Measurements from ENCODE around the gene CHAF1A. TPM values are rescaled to one million over a fixed set of nuclear protein-coding genes. Genes with fewer than 3 reads are reported as not detected.

CHAF1A gene, protein sequence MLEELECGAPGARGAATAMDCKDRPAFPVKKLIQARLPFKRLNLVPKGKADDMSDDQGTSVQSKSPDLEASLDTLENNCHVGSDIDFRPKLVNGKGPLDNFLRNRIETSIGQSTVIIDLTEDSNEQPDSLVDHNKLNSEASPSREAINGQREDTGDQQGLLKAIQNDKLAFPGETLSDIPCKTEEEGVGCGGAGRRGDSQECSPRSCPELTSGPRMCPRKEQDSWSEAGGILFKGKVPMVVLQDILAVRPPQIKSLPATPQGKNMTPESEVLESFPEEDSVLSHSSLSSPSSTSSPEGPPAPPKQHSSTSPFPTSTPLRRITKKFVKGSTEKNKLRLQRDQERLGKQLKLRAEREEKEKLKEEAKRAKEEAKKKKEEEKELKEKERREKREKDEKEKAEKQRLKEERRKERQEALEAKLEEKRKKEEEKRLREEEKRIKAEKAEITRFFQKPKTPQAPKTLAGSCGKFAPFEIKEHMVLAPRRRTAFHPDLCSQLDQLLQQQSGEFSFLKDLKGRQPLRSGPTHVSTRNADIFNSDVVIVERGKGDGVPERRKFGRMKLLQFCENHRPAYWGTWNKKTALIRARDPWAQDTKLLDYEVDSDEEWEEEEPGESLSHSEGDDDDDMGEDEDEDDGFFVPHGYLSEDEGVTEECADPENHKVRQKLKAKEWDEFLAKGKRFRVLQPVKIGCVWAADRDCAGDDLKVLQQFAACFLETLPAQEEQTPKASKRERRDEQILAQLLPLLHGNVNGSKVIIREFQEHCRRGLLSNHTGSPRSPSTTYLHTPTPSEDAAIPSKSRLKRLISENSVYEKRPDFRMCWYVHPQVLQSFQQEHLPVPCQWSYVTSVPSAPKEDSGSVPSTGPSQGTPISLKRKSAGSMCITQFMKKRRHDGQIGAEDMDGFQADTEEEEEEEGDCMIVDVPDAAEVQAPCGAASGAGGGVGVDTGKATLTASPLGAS
- 1 to 10 TPM; 3.6 to 5.5 (median 4.1) TPM for total RNA-seq
- 10 to 100 TPM in 2 of 3 donors, 1 to 10 TPM in 1; 5.4 to 19.1 (median 10.6) TPM for polyA plus RNA-seq

DNA sequence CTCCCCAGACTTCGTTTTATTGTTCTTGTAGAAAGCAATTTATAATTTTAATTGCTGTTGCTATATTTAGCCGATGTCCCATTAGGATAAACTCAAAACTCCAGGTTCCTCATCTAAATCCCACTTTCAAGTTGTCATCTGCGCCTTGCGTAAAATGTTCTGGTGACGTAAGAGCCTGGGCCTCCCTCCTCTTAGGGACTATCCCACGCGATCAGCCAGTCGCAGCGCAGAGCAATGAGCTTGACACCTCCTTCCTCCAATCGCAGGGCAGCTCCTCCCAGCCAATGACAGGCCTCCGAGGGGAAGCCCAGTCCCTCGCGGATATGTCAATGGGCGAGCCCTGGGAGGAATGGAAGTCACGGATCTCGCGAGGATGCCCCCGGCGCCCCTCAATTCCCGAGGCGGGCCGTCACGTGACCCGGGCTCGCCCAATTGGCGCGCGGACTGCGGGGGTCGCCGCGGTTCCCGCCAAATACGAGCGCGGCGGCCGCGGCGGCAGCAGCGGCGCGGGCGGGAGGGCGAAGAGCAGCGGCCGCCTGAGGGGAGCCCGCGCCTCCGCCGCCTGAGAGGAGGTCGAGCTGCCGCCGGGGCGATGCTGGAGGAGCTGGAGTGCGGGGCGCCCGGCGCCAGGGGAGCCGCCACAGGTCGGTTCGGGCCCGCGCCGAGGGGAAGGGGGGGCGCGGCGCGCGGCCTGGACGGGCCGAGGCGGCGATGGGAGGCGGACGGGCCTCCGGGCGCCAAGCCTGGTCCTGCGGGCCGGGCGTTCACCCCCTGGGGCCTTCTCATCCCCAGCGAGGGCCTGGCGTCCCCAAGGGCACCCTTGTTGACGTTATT is at the start of gene CHAF1A:
Gene CHAF1A, plus strand, starts transcription at position 470 of the 834 bp plus-strand sequence. Its CDS starts 123 bp downstream, at position 593.
- H3K9me3 ChIP-seq: no peaks in the 10 kb centered on the region
- intact Hi-C loops (cut with DNase I): loop anchor here (2.0 to 5.0 kb wide), 3 partner anchors 75 to 235 kb away; partner anchors contain the start of genes TNFAIP8L1 and YJU2

DNA sequence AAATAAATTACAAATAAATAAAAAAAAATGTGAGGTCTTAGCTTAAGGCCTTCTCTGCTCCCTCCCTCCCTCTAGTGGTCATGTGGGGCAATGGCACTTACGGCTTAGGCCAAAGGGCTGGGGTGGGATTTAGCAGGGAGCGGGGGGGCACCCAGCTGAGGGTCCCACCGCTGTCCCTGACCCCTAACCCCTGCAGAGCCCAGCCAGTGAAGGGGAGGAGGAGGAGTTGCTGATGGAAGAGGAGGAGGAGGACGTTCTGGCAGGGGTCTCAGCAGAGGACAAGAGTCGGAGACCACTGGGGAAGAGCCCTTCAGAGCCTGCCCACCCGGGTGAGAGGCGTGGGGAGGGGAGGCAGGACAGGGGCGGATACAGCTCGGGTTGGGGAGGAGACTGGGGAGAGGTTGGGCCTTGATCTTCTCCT is 49.7 kb upstream of the CHAF1A start:
- peak; percentile 71 for DNase-seq
- Histone ChIP-seq H3K27me3 (no peaks in the 10 kb centered on the region), H3K36me3 (peaks cover 0 to 36% (median 0%) of the 10 kb centered on the region in 4 donors), H3K4me1 (no peaks in the 10 kb centered on the region), H3K27ac (no peak overlapping the region), H3K9me3 (no peaks in the 10 kb centered on the region), H3K4me3 (no peak overlapping the region)
- TF ChIP-seq, protein P1, sequence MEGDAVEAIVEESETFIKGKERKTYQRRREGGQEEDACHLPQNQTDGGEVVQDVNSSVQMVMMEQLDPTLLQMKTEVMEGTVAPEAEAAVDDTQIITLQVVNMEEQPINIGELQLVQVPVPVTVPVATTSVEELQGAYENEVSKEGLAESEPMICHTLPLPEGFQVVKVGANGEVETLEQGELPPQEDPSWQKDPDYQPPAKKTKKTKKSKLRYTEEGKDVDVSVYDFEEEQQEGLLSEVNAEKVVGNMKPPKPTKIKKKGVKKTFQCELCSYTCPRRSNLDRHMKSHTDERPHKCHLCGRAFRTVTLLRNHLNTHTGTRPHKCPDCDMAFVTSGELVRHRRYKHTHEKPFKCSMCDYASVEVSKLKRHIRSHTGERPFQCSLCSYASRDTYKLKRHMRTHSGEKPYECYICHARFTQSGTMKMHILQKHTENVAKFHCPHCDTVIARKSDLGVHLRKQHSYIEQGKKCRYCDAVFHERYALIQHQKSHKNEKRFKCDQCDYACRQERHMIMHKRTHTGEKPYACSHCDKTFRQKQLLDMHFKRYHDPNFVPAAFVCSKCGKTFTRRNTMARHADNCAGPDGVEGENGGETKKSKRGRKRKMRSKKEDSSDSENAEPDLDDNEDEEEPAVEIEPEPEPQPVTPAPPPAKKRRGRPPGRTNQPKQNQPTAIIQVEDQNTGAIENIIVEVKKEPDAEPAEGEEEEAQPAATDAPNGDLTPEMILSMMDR (IDR thresholded peaks at IDR 0.05): peak; percentile 78 to 93 (median 86)
- no peak for TF ChIP-seq POLR2A (IDR thresholded peaks at IDR 0.05)
- TF ChIP-seq EP300 (IDR thresholded peaks at IDR 0.05): no peak
- TF ChIP-seq POLR2AphosphoS5 (IDR thresholded peaks at IDR 0.05): no peak
- 25 to 46% methylated on average over 9 of the region's 9 CpGs for WGBS, 2 donors
- intact Hi-C loops (cut with DNase I): loop anchor here (2.0 kb wide), 1 partner anchor 86 kb away; no protein-coding TSS in a partner anchor

More for the DNA sequence above, at the start of gene CHAF1A:
- DNase-seq: peak; percentile 100
- 0% methylated on average over 84 of the region's 84 CpGs for WGBS, 2 donors
- peaks cover 0 to 48% (median 45%) of the 10 kb centered on the region in 4 donors for H3K4me1 ChIP-seq
- peak within 1 kb of the TSS; percentile 47 to 81 (median 74) for H3K4me3 ChIP-seq
- no peaks in the 10 kb centered on the region for H3K27me3 ChIP-seq
- H3K36me3 ChIP-seq: no peaks in the 10 kb centered on the region
- H3K27ac ChIP-seq: peak within 1 kb of the TSS; percentile 91 to 94 (median 92)
- TF ChIP-seq, protein P1 (IDR thresholded peaks at IDR 0.05): no peak
- TF ChIP-seq POLR2AphosphoS5 (IDR thresholded peaks at IDR 0.05) (peak; percentile 74 to 93 (median 86)), POLR2A (IDR thresholded peaks at IDR 0.05) (peak in 1 of 2 donors; percentile 36), EP300 (IDR thresholded peaks at IDR 0.05) (peak in 1 of 4 donors; percentile 45)

DNA sequence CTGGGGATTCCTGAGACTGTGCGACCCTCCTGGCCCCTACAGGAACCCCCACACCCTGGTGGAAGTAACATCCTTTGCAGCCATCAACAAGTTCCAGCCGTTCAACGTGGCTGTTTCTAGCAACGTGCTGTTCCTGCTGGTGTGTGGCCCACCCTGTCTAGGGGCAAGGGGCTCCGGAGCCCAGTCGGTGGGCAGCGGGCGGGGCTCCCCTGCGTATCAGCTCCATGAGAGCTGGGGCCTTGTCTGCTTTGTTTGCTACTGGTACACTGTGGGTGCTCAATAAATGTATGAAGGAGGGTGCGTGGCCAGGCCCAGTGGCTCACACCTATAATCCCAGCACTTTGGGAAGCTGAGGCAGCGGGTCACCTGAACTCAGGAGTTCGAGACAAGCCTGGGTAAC is 48.2 kb upstream of the CHAF1A start:
- intact Hi-C loops (cut with DNase I): no loop called here
- H3K36me3 ChIP-seq: peaks cover 0 to 35% (median under 1%) of the 10 kb centered on the region in 4 donors
- 93% methylated on average over 12 of the region's 12 CpGs for WGBS, 2 donors
- no peaks in the 10 kb centered on the region for H3K27me3 ChIP-seq
- no peak overlapping the region for H3K27ac ChIP-seq
- H3K9me3 ChIP-seq: no peaks in the 10 kb centered on the region
- DNase-seq: no peak
- no peaks in the 10 kb centered on the region for H3K4me1 ChIP-seq
- no peak for TF ChIP-seq EP300 (IDR thresholded peaks at IDR 0.05)
- TF ChIP-seq POLR2A (IDR thresholded peaks at IDR 0.05): no peak
- no peak for TF ChIP-seq POLR2AphosphoS5 (IDR thresholded peaks at IDR 0.05)
- TF ChIP-seq, protein P1 (IDR thresholded peaks at IDR 0.05): no peak
- no peak overlapping the region for H3K4me3 ChIP-seq

DNA sequence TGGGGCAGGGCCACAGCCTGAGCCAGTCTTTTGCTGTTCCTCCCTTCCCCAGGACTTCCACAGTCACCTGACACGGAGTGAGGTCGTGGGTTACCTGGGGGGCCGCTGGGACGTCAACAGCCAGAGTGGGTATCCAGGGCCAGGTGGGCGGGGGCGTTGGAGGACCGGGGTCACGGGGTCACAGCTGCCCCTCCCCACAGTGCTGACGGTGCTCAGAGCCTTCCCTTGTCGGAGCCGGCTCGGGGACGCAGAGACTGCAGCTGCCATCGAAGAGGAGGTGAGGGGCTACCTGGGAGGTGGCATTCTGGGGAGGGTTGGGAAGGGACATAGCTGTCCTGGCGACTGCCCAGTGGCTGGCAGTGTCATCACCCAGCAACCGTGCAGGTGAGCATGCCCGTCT is 47.5 kb upstream of the CHAF1A start:
- 85 to 90% methylated on average over 17 of the region's 17 CpGs for WGBS, 2 donors
- TF ChIP-seq POLR2A (IDR thresholded peaks at IDR 0.05) (no peak), POLR2AphosphoS5 (IDR thresholded peaks at IDR 0.05) (no peak), EP300 (IDR thresholded peaks at IDR 0.05) (no peak)
- TF ChIP-seq, protein P1 (IDR thresholded peaks at IDR 0.05): no peak
- Histone ChIP-seq H3K36me3 (peaks cover 0 to 41% (median 4%) of the 10 kb centered on the region in 4 donors), H3K27ac (no peak overlapping the region), H3K9me3 (no peaks in the 10 kb centered on the region), H3K27me3 (no peaks in the 10 kb centered on the region), H3K4me3 (no peak overlapping the region), H3K4me1 (no peaks in the 10 kb centered on the region)
- intact Hi-C loops (cut with DNase I): no loop called here
- DNase-seq: peak; percentile 61
